Muscle layer of duodenum (tissue), 2 donors: ENCODE results near the gene GLT8D1.

Experiments used
- H3K27ac ChIP-seq: one replicate; pipeline ENCODE4 v1.7.0; 2013; ENCODE audit warnings: mild to moderate bottlenecking, low read length
- H3K27me3 ChIP-seq: one replicate; pipeline ENCODE4 v1.7.0; 2013; ENCODE audit warnings: low read depth, mild to moderate bottlenecking, control low read depth, low read length
- H3K36me3 ChIP-seq, 2 donors: one replicate each; pipeline ENCODE4 v1.7.0; 2013; ENCODE audit warnings: low read length in 2 of 2, control low read depth in 1 of 2, mild to moderate bottlenecking in 1 of 2; ENCODE audit not compliant: insufficient read depth in 2 of 2, control insufficient read depth in 1 of 2
- H3K4me1 ChIP-seq, 2 donors: one replicate each; pipeline ENCODE4 v1.7.0; 2013; ENCODE audit warnings: low read length in 2 of 2, mild to moderate bottlenecking in 2 of 2, control low read depth in 1 of 2, moderate library complexity in 1 of 2; ENCODE audit not compliant: insufficient read depth in 2 of 2, control insufficient read depth in 1 of 2
- H3K4me3 ChIP-seq, 2 donors: one replicate each; pipeline ENCODE4 v1.7.0; 2013; ENCODE audit warnings: low read length in 2 of 2, low read depth in 1 of 2, mild to moderate bottlenecking in 1 of 2
- H3K9me3 ChIP-seq, 2 donors: one replicate each; pipeline ENCODE4 v1.7.0; 2013; ENCODE audit warnings: low read length in 2 of 2, control low read depth in 1 of 2, mild to moderate bottlenecking in 1 of 2; ENCODE audit not compliant: control insufficient read depth in 1 of 2
- donor health status: healthy.

GLT8D1 gene

DNA sequence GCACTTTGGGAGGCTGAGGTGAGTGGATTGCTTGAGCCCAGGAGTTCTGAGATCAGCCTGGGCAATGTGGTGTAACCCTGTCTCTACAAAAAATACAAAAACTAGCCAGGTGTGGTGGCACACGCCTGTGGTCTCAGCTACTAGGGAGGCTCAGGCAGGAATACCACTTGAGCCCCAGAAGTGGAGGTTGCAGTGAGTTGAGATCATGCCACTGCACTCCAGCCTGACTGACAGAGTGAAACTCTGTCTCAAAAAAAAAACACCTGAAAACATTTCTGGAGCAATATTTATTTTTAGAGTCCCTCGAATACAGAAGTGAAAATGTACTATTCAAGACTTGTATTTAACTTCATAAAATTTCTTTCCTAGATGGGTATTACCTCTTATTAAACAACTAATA, 4.9 kb upstream of the GLT8D1 start:
- no peaks in the 10 kb centered on the region for H3K9me3 ChIP-seq
- H3K27ac ChIP-seq: no peak overlapping the region

DNA sequence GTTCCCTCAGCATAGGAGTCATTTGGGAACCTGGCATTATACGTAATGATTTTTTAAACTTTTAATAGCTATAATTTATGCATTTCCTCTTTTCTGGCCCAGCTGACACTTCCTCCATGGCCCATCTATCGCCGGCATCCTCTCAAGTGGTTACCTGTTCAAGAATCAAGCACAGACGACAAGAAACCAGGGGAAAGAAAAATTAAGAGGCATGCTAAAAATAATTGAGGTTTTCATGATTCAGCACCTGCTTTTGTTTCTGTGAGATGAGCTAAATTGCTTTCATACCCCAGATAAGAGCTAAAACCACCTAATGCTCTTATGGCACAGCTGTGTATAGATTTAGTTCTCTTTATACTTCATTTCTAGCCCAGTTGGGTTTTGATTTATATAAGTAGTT, 2.0 kb upstream of the GLT8D1 start:
- no peaks in the 10 kb centered on the region for H3K9me3 ChIP-seq
- H3K27ac ChIP-seq: no peak overlapping the region
- peak overlapping the region; percentile 22 to 97 for H3K4me3 ChIP-seq

More for the DNA sequence above, 4.9 kb upstream of the GLT8D1 start:
- Histone ChIP-seq H3K36me3 (peaks cover 7 to 12% of the 10 kb centered on the region in 2 donors), H3K4me1 (peaks cover 7 to 21% of the 10 kb centered on the region in 2 donors), H3K27me3 (no peaks in the 10 kb centered on the region), H3K4me3 (no peak overlapping the region)

DNA sequence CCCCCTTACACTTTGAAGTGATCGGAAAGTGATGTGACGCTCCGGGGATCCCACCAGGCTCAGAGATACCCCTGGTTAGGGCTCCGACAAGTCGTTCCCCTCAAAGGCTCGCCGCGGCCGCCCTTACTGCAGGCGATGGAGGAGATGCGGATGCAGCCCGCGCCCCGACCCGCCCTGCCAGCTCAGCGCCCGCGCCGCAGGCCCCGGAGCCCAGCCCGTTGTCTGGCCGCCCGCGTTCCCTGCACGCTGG, 228 bp downstream of the GLT8D1 start:
- peaks cover 7 to 12% of the 10 kb centered on the region in 2 donors for H3K36me3 ChIP-seq
- peak overlapping the region; percentile 78 for H3K27ac ChIP-seq
- H3K27me3 ChIP-seq: no peaks in the 10 kb centered on the region
- no peaks in the 10 kb centered on the region for H3K9me3 ChIP-seq
- peak overlapping the region; percentile 74 to 97 for H3K4me3 ChIP-seq
- peaks cover 19 to 42% of the 10 kb centered on the region in 2 donors for H3K4me1 ChIP-seq

More for the DNA sequence above, 2.0 kb upstream of the GLT8D1 start:
- Histone ChIP-seq H3K36me3 (peaks cover 7 to 12% of the 10 kb centered on the region in 2 donors), H3K4me1 (peaks cover 19 to 38% of the 10 kb centered on the region in 2 donors), H3K27me3 (no peaks in the 10 kb centered on the region)

DNA sequence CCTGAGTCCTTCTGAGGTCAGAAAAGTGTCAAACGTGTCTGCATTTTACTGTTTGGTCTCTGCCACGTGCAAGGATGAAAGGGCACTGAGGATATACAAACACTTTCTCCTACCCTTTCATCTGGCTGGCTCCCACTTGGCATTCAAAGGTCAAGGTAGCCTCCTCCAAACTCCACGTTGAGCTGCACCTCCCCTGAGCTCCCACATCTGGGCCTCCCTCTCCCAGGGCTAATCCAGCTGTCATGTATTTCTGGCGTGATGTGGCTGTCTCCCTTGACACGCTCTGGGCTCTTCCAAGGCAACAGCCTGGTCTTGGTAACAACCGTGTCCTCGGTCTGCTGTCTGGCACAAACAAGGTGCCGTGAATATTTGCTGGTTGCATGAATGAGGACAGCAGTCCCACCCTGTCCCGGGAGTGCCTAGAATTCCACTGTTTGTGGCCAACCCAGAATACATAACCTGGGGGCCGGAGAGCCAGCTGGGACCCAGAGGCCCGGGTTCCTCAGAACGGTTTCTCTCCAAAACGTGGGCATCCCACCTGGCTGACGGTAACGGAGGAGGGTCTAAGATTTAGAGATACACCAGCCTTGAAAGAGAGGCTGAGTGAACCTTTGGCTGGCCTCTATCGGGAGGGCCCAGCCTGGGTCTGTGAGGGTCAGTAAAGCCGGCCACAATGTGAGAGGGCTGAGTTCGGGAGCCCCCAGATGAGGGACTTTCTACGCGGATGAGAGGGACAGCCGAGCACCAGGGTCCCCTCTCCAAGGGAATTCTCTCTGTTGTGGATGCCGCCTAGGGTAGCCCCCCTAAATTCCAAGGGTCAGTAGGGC, 767 bp downstream of the GLT8D1 start:
- H3K9me3 ChIP-seq: no peaks in the 10 kb centered on the region
- H3K4me3 ChIP-seq: peak overlapping the region; percentile 74 to 97
- H3K36me3 ChIP-seq: peaks cover 9 to 12% of the 10 kb centered on the region in 2 donors
- peak overlapping the region; percentile 78 for H3K27ac ChIP-seq
- no peaks in the 10 kb centered on the region for H3K27me3 ChIP-seq
- peaks cover 19 to 42% of the 10 kb centered on the region in 2 donors for H3K4me1 ChIP-seq

DNA sequence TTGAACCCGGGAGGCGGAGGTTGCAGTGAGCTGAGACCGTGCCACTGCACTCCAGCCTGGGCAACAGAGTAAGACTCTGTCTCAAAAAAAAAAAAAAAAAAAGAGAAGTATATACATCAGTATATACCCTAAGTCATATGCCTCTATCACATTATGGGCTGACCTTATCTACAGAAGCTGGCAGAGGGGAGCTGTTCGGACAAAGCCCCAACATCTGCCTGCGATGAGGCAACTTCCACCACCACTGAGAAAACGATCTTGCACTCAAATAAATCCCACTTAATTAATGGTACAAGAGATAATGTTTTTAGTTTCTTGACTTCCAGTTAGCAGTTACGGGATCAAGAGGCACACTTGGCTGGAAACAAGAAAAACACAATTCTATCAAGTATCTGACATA, 2.2 kb downstream of the GLT8D1 start:
- no peak overlapping the region for H3K27ac ChIP-seq

DNA sequence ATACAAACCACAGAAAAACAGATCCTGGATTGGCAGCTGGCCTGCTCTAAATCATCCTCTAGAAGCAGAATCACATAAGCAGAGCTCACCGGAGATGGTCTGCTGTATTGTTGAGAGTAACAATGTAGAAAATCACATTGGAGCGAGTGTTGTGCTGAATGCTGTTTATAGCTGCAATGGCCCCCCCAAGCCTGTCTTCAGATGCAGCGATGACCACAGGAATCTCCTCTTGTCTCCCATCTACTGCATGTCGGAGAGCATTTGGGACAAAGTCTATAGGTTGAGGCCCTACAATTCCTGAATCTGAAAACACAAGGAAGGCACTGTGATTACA, 8.0 kb downstream of the GLT8D1 start:
- H3K27ac ChIP-seq: no peak overlapping the region
- no peak overlapping the region for H3K4me3 ChIP-seq
- H3K9me3 ChIP-seq: no peaks in the 10 kb centered on the region
- H3K4me1 ChIP-seq: peaks cover 0 to 4% of the 10 kb centered on the region in 2 donors
- H3K36me3 ChIP-seq: peaks cover 57 to 65% of the 10 kb centered on the region in 2 donors
- H3K27me3 ChIP-seq: no peaks in the 10 kb centered on the region

More for the DNA sequence above, 2.2 kb downstream of the GLT8D1 start:
- no peaks in the 10 kb centered on the region for H3K9me3 ChIP-seq
- no peaks in the 10 kb centered on the region for H3K27me3 ChIP-seq
- peaks cover 19 to 42% of the 10 kb centered on the region in 2 donors for H3K4me1 ChIP-seq
- H3K36me3 ChIP-seq: peaks cover 13 to 20% of the 10 kb centered on the region in 2 donors
- no peak overlapping the region for H3K4me3 ChIP-seq

DNA sequence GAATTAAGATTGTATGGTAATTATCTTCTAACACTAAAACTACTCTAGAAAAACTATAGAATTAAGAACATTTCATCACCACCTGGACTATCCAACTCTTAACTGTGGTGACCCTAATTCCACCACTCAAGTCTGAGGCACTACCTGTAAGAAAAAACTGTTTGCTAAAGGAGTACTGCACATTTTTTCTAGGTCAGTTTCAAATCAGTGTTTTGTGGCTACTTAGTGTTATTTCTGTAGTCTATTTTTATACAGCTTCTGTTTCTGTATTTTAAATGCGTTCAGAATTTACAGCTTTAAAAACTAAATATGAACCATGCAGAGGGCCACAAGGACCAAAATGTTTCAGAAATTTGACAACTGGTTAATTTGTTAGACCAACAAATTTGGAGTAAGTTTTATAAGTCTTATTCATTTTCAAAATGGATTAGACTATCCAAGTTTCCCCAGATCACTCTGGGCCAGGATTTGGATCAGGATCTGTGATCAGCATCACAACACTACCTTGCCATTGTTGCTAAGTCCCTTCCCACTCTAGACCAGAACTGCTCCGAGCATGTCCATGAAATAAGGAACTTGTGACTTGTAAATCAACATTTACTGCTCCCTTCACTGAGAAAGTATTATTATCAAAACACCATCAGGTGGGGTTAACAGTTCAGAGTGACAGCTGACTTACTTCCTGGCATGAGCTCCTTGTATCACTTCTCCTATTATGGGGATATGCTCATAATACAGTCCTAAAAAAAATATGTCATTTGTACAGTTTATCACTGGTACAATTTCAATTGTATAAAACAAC, 8.6 kb downstream of the GLT8D1 start:
- peaks cover 0 to under 1% of the 10 kb centered on the region in 2 donors for H3K4me1 ChIP-seq
- H3K36me3 ChIP-seq: peaks cover 60 to 71% of the 10 kb centered on the region in 2 donors
- H3K27ac ChIP-seq: no peak overlapping the region
- H3K4me3 ChIP-seq: no peak overlapping the region
- no peaks in the 10 kb centered on the region for H3K9me3 ChIP-seq
- H3K27me3 ChIP-seq: no peaks in the 10 kb centered on the region

DNA sequence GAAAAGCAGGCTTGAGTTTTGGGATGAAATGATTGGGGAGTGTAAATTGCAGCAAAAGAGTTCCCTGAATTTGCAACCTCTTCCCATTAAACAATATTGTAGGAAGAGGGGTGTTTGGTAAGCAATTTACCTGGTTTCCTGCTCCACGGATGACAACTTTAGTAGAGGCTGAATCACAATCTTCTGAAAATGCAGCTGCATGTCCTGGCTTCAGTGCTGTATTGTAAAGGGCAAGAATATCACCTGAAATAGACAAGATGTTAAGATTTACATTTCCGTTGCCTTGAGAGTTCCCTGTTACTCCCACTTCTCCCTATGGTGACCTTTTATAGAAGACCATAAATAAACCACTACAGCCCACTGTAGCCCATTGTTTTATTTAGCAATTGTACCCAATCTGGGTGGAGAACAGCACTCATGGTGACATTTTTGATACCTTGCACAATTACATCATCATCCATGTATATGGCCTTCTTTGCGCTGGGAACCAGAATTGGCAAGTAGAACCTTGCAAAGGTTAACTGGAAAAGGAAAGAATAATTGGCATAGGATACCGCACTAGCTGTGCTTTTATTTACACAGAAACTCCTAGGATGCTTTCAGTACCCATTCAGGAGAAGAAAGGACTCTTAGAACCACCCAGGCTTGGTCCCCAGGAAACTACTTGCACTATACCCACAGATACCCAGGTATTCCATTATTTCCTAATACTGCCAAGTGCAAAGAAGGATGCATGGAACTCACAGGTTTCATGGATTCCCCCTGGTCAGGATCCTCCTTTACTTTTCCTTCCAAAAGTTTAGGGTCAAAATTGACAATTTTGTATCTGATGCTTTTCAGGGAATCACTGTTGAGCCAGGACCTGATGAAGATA, 9.6 kb downstream of the GLT8D1 start:
- Histone ChIP-seq H3K27me3 (no peaks in the 10 kb centered on the region), H3K36me3 (peaks cover 65 to 80% of the 10 kb centered on the region in 2 donors), H3K9me3 (no peaks in the 10 kb centered on the region), H3K4me1 (no peaks in the 10 kb centered on the region), H3K27ac (no peak overlapping the region), H3K4me3 (no peak overlapping the region)

DNA sequence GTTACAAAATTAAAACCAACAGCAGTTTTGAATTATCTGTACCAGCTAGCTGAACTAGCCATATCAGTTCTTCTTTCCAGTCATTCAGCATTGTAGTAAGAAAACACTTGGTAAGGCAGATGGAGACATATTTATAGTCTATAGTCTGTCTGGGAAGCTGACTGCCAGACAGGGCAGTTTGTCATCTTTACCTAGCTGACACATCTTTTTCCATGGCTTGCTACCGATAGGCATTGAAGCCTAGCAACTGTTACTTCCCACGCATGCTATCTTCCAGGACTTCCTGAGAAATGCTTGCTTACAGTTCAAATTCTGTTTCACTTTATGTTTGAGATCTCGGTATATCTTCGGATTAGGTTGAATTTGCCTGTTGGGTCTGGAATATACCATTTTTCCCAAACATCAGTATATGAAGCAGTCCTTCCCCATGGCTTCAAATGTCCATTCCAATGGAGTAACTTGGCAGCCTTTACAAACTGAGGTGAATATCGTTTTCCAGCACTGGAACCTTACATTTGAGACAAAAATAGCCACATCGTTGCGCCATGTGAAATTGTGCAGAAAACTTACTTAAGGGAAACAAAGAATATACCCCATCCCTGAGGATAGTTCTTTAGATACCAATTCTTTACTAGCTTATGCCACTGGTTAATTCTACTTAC, 10.9 kb downstream of the GLT8D1 start:
- H3K36me3 ChIP-seq: peaks cover 78 to 90% of the 10 kb centered on the region in 2 donors
- no peaks in the 10 kb centered on the region for H3K9me3 ChIP-seq

DNA sequence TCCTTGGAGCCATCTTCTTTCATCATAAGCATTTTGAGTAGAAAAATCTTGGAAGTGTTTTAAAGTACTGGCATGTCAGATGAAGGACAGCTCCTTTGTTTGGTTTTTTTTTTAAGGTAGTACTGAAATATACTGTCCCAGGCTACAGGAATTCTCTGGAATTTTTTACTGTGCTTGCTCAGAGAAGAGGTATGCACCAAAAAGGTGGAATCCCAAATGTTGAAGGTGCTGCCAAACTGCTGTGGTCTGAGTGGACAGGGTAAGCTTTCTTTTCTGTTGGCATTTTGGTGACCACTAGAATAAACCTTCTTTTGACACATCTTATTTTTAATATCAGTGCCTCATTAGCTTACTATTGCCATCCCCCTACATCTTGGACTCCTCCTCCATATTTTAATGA, 12.5 kb downstream of the GLT8D1 start:
- H3K27me3 ChIP-seq: no peaks in the 10 kb centered on the region
- H3K36me3 ChIP-seq: peaks cover 86 to 96% of the 10 kb centered on the region in 2 donors
- H3K4me1 ChIP-seq: no peaks in the 10 kb centered on the region
- H3K27ac ChIP-seq: no peak overlapping the region
- no peak overlapping the region for H3K4me3 ChIP-seq
- no peaks in the 10 kb centered on the region for H3K9me3 ChIP-seq

More for the DNA sequence above, 10.9 kb downstream of the GLT8D1 start:
- H3K4me1 ChIP-seq: no peaks in the 10 kb centered on the region
- no peaks in the 10 kb centered on the region for H3K27me3 ChIP-seq
- no peak overlapping the region for H3K4me3 ChIP-seq
- H3K27ac ChIP-seq: no peak overlapping the region
